Measurements from ENCODE around the gene MED29.

Gene MED29

DNA sequence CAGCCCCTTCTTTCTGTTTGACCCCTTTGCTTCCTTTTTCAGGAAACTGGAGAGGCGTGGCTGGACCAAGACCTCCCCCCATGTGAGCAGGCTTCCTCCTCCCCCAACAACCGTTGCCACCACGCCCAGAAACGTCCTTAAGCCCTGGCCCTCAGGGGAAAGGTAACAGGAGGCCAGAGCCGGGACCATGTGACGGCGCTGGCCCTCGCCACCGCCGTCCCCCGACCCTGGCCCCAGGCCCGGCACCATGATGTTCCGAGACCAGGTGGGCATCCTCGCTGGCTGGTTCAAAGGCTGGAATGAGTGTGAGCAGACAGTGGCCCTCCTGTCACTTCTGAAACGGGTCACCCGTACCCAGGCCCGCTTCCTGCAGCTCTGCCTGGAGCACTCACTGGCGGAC lies 34.5 kb upstream of the MED29 start:
- TF ChIP-seq, protein P1, sequence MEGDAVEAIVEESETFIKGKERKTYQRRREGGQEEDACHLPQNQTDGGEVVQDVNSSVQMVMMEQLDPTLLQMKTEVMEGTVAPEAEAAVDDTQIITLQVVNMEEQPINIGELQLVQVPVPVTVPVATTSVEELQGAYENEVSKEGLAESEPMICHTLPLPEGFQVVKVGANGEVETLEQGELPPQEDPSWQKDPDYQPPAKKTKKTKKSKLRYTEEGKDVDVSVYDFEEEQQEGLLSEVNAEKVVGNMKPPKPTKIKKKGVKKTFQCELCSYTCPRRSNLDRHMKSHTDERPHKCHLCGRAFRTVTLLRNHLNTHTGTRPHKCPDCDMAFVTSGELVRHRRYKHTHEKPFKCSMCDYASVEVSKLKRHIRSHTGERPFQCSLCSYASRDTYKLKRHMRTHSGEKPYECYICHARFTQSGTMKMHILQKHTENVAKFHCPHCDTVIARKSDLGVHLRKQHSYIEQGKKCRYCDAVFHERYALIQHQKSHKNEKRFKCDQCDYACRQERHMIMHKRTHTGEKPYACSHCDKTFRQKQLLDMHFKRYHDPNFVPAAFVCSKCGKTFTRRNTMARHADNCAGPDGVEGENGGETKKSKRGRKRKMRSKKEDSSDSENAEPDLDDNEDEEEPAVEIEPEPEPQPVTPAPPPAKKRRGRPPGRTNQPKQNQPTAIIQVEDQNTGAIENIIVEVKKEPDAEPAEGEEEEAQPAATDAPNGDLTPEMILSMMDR (IDR thresholded peaks at IDR 0.05; ENCODE audit: borderline replicate concordance, control extremely low read depth, extremely low read depth, insufficient read depth, missing control alignments): no peak
- no peak for DNase-seq (ENCODE audit: low spot score)
- in situ Hi-C loops (cut with MboI; ENCODE audit: low sequenced_read_pairs, unreplicated experiment): no loop called here

DNA sequence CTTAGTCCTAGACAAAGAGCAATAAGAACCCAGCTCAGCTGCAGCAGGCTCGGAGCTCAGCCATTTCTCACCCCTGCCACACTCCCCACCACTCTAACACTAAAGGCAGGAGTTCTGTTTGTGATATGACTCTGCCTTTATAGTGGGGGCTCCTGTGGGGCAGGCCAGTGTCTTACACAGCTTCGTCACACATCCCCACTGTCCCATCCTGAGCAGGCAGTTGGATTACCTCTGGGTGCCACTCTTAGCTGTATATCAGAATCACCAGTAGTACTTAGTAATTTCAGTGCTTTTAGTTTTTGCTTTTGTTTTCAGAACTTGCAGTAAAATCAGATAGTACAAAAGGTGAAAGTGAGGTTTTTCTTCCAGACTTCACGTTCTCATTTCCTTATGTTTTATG lies 32.2 kb upstream of the MED29 start:
- TF ChIP-seq, protein P1 (IDR thresholded peaks at IDR 0.05; ENCODE audit: borderline replicate concordance, control extremely low read depth, extremely low read depth, insufficient read depth, missing control alignments): no peak
- in situ Hi-C loops (cut with MboI; ENCODE audit: low sequenced_read_pairs, unreplicated experiment): no loop called here
- DNase-seq (ENCODE audit: low spot score): no peak

DNA sequence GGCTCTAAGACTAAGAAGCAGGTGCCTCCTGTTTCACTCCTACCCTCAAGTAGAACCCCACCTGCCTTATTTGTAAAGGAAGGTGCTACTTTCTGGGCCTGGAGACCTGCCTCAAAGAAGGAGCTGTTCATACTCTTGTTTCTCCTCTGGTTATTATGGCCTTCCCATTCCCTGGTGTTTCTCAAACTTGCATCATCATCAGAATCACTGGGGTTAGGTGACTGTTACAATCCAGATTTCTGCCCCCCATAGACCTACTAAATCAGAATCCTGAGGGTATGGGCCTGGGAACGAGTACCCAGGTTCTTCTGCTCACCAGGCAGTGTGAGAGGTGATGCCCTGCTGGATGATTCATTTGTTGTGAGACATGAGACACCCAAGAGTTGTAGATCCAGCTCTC lies 30.6 kb upstream of the MED29 start:
- in situ Hi-C loops (cut with MboI; ENCODE audit: low sequenced_read_pairs, unreplicated experiment): no loop called here
- DNase-seq (ENCODE audit: low spot score): no peak
- TF ChIP-seq, protein P1 (IDR thresholded peaks at IDR 0.05; ENCODE audit: borderline replicate concordance, control extremely low read depth, extremely low read depth, insufficient read depth, missing control alignments): no peak

DNA sequence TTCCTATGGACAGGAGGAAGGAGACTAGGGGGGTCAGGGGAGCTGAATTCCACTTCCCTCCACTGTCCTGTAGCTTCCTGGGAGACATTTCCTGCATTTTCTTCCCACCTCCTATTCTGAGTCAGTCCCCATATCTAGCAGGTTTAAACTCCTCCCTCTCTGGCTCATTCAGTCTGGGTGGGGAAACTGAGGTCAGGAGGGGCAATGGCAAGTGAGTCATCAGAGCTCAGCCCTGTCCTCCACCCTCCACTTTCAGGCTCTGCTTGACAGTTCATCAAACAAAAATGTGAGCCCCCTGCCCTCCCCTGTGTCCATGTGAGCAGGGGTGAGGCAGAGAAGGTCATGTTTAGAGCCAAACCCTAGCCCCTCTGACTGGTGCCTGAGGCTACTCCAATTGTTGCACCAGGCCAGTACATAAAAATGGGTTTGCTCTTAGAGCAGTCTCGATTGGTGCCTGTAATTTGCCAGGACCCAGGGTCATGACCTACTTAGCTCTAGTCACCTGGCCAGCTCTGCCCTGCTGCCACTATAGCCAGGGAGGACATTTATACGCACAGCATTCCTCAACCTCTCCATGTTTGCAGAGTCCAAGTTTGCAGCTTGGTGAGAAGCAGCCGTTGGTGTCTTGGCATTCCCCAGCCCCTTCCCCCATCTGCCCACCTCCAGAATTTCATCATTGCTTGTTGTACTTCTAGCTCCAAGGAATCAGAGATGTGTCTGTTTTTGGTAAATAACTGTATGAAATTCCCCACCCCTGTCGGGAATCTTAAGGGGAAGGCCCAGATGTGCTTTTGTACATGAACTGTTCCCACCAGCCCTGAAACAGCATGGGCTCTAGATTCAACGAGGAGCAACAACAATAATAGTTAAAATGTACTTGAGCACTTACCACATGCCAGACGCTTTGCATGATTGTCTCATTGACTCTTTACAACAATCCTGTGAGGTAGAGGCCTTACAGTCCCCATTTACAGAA lies 28.2 kb upstream of the MED29 start:
- in situ Hi-C loops (cut with MboI; ENCODE audit: low sequenced_read_pairs, unreplicated experiment): no loop called here
- TF ChIP-seq, protein P1 (IDR thresholded peaks at IDR 0.05; ENCODE audit: borderline replicate concordance, control extremely low read depth, extremely low read depth, insufficient read depth, missing control alignments): no peak
- no peak for DNase-seq (ENCODE audit: low spot score)

DNA sequence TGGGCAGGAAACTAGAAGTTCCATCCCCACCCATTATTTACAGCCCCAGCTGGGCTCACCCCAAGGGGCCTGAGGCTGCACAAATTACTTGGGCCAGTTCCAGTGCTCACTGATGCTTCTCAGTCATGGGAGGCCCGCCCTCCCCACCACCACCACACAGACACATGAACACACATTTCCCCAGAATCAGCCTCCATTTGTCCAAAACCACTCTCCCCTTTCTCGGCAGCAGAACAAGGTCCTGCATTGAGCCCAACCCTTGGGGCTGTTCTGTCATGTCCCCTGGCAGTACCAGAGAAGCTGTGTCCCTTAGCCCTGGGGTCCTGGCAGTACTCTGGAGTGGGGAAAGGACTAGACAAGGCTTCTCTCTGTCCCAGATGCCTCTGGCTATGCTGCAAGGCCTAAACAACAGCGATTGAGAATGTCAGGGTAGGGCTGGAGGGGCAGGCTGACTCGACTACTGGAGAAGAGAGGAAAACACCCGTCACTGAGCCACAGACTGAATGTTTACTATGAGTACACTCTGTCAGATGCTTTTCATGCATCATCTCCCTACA lies 27.2 kb upstream of the MED29 start:
- DNase-seq (ENCODE audit: low spot score): no peak
- TF ChIP-seq, protein P1 (IDR thresholded peaks at IDR 0.05; ENCODE audit: borderline replicate concordance, control extremely low read depth, extremely low read depth, insufficient read depth, missing control alignments): no peak
- in situ Hi-C loops (cut with MboI; ENCODE audit: low sequenced_read_pairs, unreplicated experiment): no loop called here

DNA sequence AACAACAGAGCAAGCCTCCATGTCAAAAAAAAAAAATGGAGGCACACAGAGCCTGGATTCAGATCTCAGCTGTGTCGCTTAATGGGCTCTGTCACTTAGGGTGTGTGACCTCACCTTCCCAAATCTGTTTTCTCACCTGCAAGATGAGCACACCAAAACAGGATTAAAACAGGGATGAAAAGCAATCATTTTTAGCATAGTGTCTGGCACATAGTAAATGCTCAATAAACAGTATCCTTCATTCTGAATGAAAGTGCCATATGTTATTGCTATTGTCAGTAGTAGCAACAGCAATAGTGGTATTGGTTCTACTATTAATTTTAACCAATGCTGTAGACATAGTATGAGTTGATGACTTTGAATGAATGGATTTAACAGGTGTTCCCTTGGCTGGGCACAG lies 25.6 kb upstream of the MED29 start:
- in situ Hi-C loops (cut with MboI; ENCODE audit: low sequenced_read_pairs, unreplicated experiment): no loop called here
- TF ChIP-seq, protein P1 (IDR thresholded peaks at IDR 0.05; ENCODE audit: borderline replicate concordance, control extremely low read depth, extremely low read depth, insufficient read depth, missing control alignments): no peak

More for the DNA sequence above, 25.6 kb upstream of the MED29 start:
- DNase-seq (ENCODE audit: low spot score): no peak

All from GM13976 (cell line).